ENCODE data around the gene HTRA2.

HTRA2 gene

GRCh38 chr2:74513605-74514367, 15.9 kb upstream of the HTRA2 start:
- Histone ChIP-seq H3K27ac (ENCODE audit: low read depth, low read length) (no peak overlapping the region), H3K4me3 (ENCODE audit: low read depth in 1 of 2, low read length in 2 of 2) (no peak overlapping the region)

DNA sequence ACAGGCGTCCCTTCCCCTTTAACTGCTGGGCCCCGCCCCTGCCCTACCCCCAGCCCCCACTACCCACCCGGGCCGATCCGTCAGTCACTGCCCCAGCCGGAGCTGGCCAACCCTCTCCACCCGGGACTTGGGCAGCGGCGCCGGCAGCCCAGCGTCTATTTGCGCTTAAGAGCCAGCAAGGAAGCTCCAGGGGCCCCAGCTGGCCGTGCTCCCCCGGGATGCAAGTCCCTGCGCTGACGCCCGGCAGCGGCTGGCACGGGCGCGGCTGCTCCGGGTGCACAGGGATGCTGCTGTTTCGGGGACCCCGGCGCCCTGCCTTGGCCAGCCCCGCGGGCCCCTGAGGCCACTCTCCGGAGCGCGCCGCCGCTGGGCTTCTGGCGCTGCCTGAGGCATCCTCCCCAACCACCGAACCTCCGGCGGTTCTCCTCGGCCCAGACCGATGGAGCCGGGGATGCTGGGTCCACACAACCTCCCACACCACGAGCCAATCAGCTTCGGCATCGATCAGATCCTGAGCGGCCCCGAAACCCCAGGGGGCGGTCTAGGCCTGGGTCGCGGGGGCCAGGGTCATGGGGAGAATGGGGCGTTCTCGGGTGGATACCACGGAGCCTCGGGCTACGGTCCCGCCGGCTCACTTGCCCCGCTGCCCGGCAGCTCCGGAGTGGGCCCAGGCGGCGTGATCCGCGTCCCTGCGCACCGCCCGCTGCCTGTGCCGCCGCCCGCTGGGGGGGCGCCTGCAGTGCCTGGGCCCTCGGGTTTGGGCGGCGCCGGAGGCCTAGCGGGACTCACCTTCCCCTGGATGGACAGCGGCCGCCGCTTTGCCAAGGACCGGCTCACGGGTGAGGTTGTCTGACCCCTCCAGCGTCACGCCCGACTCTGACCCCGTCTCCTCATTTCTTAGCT, 15.1 kb upstream of the HTRA2 start, which contains the start of gene TLX2:
TSS of gene TLX2 (plus strand) at position 83 of the 903 bp plus-strand sequence. CDS start at position 440, 357 bp downstream.
- H3K4me1 ChIP-seq (ENCODE audit: insufficient read depth, low read length), result peaks cover 6% of the 10 kb centered on the region
- H3K27me3 ChIP-seq (ENCODE audit: control insufficient read depth in 1 of 2, insufficient read depth in 2 of 2, low read length in 2 of 2), result peaks cover 65 to 94% of the 10 kb centered on the region in 2 donors
- no peak within 1 kb of the TSS for H3K9ac ChIP-seq (ENCODE audit: low read length)
- no peaks in the 10 kb centered on the region for H3K36me3 ChIP-seq (ENCODE audit: insufficient read depth, low read length)
- H3K27ac ChIP-seq (ENCODE audit: low read depth, low read length), result no peak within 1 kb of the TSS
- no peak within 1 kb of the TSS for H3K4me3 ChIP-seq (ENCODE audit: low read depth in 1 of 2, low read length in 2 of 2)
- no peaks in the 10 kb centered on the region for H3K9me3 ChIP-seq (ENCODE audit: low read length)

More at GRCh38 chr2:74513605-74514367, 15.9 kb upstream of the HTRA2 start:
- Histone ChIP-seq H3K4me1 (ENCODE audit: insufficient read depth, low read length) (peaks cover 6% of the 10 kb centered on the region), H3K9ac (ENCODE audit: low read length) (no peak overlapping the region), H3K27me3 (ENCODE audit: control insufficient read depth in 1 of 2, insufficient read depth in 2 of 2, low read length in 2 of 2) (peaks cover 63 to 85% of the 10 kb centered on the region in 2 donors), H3K36me3 (ENCODE audit: insufficient read depth, low read length) (no peaks in the 10 kb centered on the region), H3K9me3 (ENCODE audit: low read length) (no peaks in the 10 kb centered on the region)

GRCh38 chr2:74515271-74515980, 14.3 kb upstream of the HTRA2 start:
- Histone ChIP-seq H3K36me3 (ENCODE audit: insufficient read depth, low read length) (no peaks in the 10 kb centered on the region), H3K27ac (ENCODE audit: low read depth, low read length) (no peak overlapping the region), H3K9me3 (ENCODE audit: low read length) (no peaks in the 10 kb centered on the region), H3K9ac (ENCODE audit: low read length) (no peak overlapping the region), H3K27me3 (ENCODE audit: control insufficient read depth in 1 of 2, insufficient read depth in 2 of 2, low read length in 2 of 2) (peaks cover 65 to 90% of the 10 kb centered on the region in 2 donors), H3K4me3 (ENCODE audit: low read depth in 1 of 2, low read length in 2 of 2) (no peak overlapping the region), H3K4me1 (ENCODE audit: insufficient read depth, low read length) (peaks cover 6% of the 10 kb centered on the region)

GRCh38 chr2:74515981-74516633, 13.6 kb upstream of the HTRA2 start:
- Histone ChIP-seq H3K27ac (ENCODE audit: low read depth, low read length) (no peak overlapping the region), H3K9ac (ENCODE audit: low read length) (no peak overlapping the region), H3K4me1 (ENCODE audit: insufficient read depth, low read length) (peaks cover 6% of the 10 kb centered on the region), H3K36me3 (ENCODE audit: insufficient read depth, low read length) (no peaks in the 10 kb centered on the region), H3K4me3 (ENCODE audit: low read depth in 1 of 2, low read length in 2 of 2) (no peak overlapping the region), H3K9me3 (ENCODE audit: low read length) (no peaks in the 10 kb centered on the region), H3K27me3 (ENCODE audit: control insufficient read depth in 1 of 2, insufficient read depth in 2 of 2, low read length in 2 of 2) (peaks cover 65 to 83% of the 10 kb centered on the region in 2 donors)

DNA sequence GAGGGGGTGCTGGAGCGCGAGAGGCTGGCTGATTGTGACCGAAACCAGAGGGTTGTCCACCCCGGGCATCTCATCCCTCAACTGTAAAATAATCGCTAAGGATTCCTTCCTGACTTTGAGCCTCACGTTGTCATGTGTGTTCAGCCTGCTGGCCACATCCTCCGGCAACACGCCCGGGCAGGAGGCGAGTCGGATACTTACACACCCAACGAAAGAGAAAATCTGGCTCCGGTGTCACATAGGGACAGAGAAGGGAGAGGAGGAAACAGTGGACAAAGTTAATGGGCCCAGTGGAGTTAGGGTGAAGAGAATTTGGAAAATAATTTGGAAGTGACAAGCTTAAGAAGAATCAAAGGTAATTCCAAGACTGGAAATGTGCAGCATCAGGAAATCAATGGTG, 13.1 kb upstream of the HTRA2 start:
- Histone ChIP-seq H3K4me3 (ENCODE audit: low read depth in 1 of 2, low read length in 2 of 2) (no peak overlapping the region), H3K27ac (ENCODE audit: low read depth, low read length) (no peak overlapping the region), H3K36me3 (ENCODE audit: insufficient read depth, low read length) (no peaks in the 10 kb centered on the region), H3K4me1 (ENCODE audit: insufficient read depth, low read length) (peaks cover 6% of the 10 kb centered on the region), H3K27me3 (ENCODE audit: control insufficient read depth in 1 of 2, insufficient read depth in 2 of 2, low read length in 2 of 2) (peaks cover 63 to 80% of the 10 kb centered on the region in 2 donors), H3K9ac (ENCODE audit: low read length) (no peak overlapping the region), H3K9me3 (ENCODE audit: low read length) (no peaks in the 10 kb centered on the region)

DNA sequence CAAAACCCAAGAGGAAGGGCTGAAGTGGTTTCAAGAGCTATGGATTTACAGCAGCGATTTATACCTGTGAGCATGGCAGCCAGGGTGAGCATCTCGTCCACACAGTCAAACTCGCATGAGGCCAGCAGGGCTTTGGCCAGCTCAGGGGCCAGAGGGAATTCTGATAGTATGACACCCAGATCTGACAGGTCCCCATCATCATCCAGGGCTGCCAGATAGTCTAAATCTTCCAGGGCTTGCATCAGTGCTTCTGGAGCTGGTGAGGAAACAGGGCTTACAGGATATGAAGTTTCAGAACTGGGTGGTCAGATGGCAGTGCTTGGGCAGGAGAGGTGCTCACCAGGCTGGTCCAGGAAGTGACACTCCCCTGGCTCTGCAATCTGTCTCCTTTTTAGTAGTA, 7.2 kb upstream of the HTRA2 start:
- Histone ChIP-seq H3K9me3 (ENCODE audit: low read length) (no peaks in the 10 kb centered on the region), H3K27me3 (ENCODE audit: control insufficient read depth in 1 of 2, insufficient read depth in 2 of 2, low read length in 2 of 2) (peaks cover 15 to 21% of the 10 kb centered on the region in 2 donors), H3K4me3 (ENCODE audit: low read depth in 1 of 2, low read length in 2 of 2) (no peak overlapping the region), H3K9ac (ENCODE audit: low read length) (no peak overlapping the region), H3K4me1 (ENCODE audit: insufficient read depth, low read length) (no peaks in the 10 kb centered on the region), H3K27ac (ENCODE audit: low read depth, low read length) (no peak overlapping the region), H3K36me3 (ENCODE audit: insufficient read depth, low read length) (peaks cover 21% of the 10 kb centered on the region)

DNA sequence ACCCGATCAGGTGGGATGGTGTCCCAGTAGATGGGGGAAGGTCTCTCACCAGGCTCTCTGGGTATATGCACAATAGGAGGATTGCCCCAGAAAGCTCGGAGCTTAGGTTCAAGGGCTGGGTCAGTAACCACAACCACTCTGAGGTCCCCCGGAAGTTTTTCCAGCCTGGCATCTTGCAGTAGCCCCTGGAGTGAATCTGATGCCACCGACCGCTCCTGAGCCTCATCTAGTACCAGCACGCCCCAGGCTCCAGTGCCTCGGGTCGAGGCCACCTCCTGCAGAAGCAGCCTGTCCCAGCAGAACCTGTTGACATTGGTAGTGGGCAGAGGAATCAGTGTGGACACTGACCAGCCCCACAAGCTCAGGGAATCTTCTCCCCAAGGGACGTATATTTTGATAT, 5.7 kb upstream of the HTRA2 start:
- H3K27me3 ChIP-seq (ENCODE audit: control insufficient read depth in 1 of 2, insufficient read depth in 2 of 2, low read length in 2 of 2), result peaks cover 0 to 9% of the 10 kb centered on the region in 2 donors
- no peaks in the 10 kb centered on the region for H3K9me3 ChIP-seq (ENCODE audit: low read length)
- no peak overlapping the region for H3K9ac ChIP-seq (ENCODE audit: low read length)
- no peak overlapping the region for H3K27ac ChIP-seq (ENCODE audit: low read depth, low read length)
- peaks cover 30% of the 10 kb centered on the region for H3K36me3 ChIP-seq (ENCODE audit: insufficient read depth, low read length)
- H3K4me3 ChIP-seq (ENCODE audit: low read depth in 1 of 2, low read length in 2 of 2), result no peak overlapping the region
- peaks cover 14% of the 10 kb centered on the region for H3K4me1 ChIP-seq (ENCODE audit: insufficient read depth, low read length)

DNA sequence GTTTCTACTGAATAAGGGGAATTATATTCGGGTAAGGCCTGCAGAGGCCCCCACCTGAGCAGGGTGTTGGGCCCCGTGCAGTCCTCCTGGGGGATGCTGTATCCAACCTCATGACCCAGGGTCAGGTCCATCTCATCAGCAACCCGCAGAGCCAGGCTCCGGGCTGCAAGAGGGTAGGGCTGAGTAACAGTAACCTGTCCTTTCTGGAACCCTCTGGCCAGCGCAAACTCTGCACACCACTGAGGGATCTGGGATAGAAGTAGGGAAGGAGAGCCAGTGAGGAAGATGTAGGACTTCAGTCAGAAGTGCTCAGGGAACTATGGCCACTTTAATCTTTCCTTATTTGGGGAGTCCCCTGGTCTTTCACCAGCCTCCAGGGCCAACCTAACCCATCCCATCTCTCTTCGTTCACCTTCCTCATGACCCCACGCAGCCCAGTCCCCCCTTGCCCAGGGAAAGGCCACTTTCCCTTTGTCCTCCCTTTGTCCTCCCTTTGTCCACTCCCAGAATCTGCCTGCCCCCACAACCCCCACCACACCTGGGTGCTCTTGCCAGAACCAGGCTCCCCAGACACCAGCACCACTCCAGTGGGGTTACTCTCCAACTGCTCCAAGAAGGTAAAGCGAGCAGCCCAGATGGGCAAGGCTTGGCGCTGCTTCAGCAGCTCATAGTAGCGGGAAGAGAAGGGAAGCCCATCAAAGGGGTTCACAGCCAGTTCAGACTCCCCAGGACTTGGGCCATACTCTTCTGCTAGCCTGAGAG, 4.6 kb upstream of the HTRA2 start:
- Histone ChIP-seq H3K4me1 (ENCODE audit: insufficient read depth, low read length) (peaks cover 15% of the 10 kb centered on the region), H3K9me3 (ENCODE audit: low read length) (no peaks in the 10 kb centered on the region), H3K4me3 (ENCODE audit: low read depth in 1 of 2, low read length in 2 of 2) (no peak overlapping the region), H3K9ac (ENCODE audit: low read length) (no peak overlapping the region), H3K27ac (ENCODE audit: low read depth, low read length) (no peak overlapping the region), H3K36me3 (ENCODE audit: insufficient read depth, low read length) (peaks cover 30% of the 10 kb centered on the region), H3K27me3 (ENCODE audit: control insufficient read depth in 1 of 2, insufficient read depth in 2 of 2, low read length in 2 of 2) (no peaks in the 10 kb centered on the region)

- peaks cover 19% of the 10 kb centered on the region for H3K4me1 ChIP-seq (ENCODE audit: insufficient read depth, low read length)
- no peaks in the 10 kb centered on the region for H3K9me3 ChIP-seq (ENCODE audit: low read length)
- no peak within 1 kb of the TSS for H3K27ac ChIP-seq (ENCODE audit: low read depth, low read length)
- H3K9ac ChIP-seq (ENCODE audit: low read length), result no peak within 1 kb of the TSS
- H3K4me3 ChIP-seq (ENCODE audit: low read depth in 1 of 2, low read length in 2 of 2), result no peak within 1 kb of the TSS
- no peaks in the 10 kb centered on the region for H3K27me3 ChIP-seq (ENCODE audit: control insufficient read depth in 1 of 2, insufficient read depth in 2 of 2, low read length in 2 of 2)
- peaks cover 30% of the 10 kb centered on the region for H3K36me3 ChIP-seq (ENCODE audit: insufficient read depth, low read length)
These were observed 3.8 kb upstream of the HTRA2 start, which contains the start of gene DQX1 for GRCh38 chr2:74525717-74526648. Gene DQX1, minus strand, starts transcription at chr2:74526231. Its CDS starts 502 bp downstream, at chr2:74525729.
